ENCODE data around the gene KCTD20. TPM values are rescaled to one million over a fixed set of nuclear protein-coding genes. Genes with fewer than 3 reads are reported as not detected.

The KCTD20 gene
- total and polyA plus RNA-seq, 9 of the 15 experiments (the other 6 are each of a cell fraction or from before 2014, with no cell fraction given), result 28.9 to 160 (median 70.6) TPM

GRCh38 chr6:36441307-36441894, 1.4 kb upstream of the KCTD20 start (continued):
- TF ChIP-seq ZNF316 (IDR thresholded peaks at IDR 0.05) (peak; percentile 98), POU5F1 (IDR thresholded peaks at IDR 0.05; ENCODE audit: borderline replicate concordance, low read depth, low read length, partially characterized antibody) (no peak), FUS (optimal IDR thresholded peaks at IDR 0.05; ENCODE audit: low read depth, low read length) (no peak), STAT6 (CRISPR knock-in tag; IDR thresholded peaks at IDR 0.05) (peak; percentile 89; the same call in 1 of the 2 replicates), HDAC6 (IDR thresholded peaks at IDR 0.05; ENCODE audit: low read depth, low read length) (no peak), ZNF696 (CRISPR knock-in tag; conservative IDR thresholded peaks at IDR 0.05) (no peak), ZKSCAN8 (CRISPR knock-in tag; IDR thresholded peaks at IDR 0.05) (no peak), ZNF79 (CRISPR knock-in tag; IDR thresholded peaks at IDR 0.05; ENCODE audit: low read depth) (no peak), OTX1 (CRISPR knock-in tag; IDR thresholded peaks at IDR 0.05) (no peak), NFATC3 (IDR thresholded peaks at IDR 0.05) (no peak; the same call in 1 of the 2 replicates), ZHX1 (conservative IDR thresholded peaks at IDR 0.05; ENCODE audit: low read length) (no peak), ATF3 (IDR thresholded peaks at IDR 0.05) (peak; percentile 98), ATF3 (CRISPR knock-in tag; conservative IDR thresholded peaks at IDR 0.05) (peak; percentile 96), SMARCE1 (IDR thresholded peaks at IDR 0.05) (peak; percentile 48; the same call in 1 of the 2 replicates), RHOXF2B (CRISPR knock-in tag; conservative IDR thresholded peaks at IDR 0.05) (no peak), FOXK2 (conservative IDR thresholded peaks at IDR 0.05 in 1 of 2, IDR thresholded peaks at IDR 0.05 in 1 of 2; ENCODE audit: low read depth in 2 of 2) (peak; percentile 92 to 93)
